MG63 (cell line): Measurements from ENCODE around the gene DARS2. TPM values are rescaled to one million over a fixed set of nuclear protein-coding genes. Genes with fewer than 3 reads are reported as not detected.
"Not testable (repeated sequence)": the region's sequence is repeated elsewhere in the genome, so short reads cannot be mapped to it uniquely, and the experiment has no call there.

ENCODE experiments used
- DNase-seq: peaks from one replicate; pipeline ENCODE4 v3.0.0-alpha.2; 2020
- H3K27me3 ChIP-seq: fragments of 250-450 bp; sonication (Bioruptor Pico); 2 replicates; pipeline ENCODE4 v1.5.1; 2020; ENCODE audit warnings: mild to moderate bottlenecking, moderate library complexity
- H3K36me3 ChIP-seq: fragments of 250-450 bp; sonication (Bioruptor Pico); 2 replicates; pipeline ENCODE4 v1.5.1; 2020; ENCODE audit warnings: mild to moderate bottlenecking, moderate library complexity
- H3K4me3 ChIP-seq: fragments of 250-450 bp; sonication (Bioruptor Pico); 2 replicates; pipeline ENCODE4 v1.5.1; 2020; ENCODE audit warnings: mild to moderate bottlenecking, moderate library complexity
- H3K9me3 ChIP-seq: fragments of 250-450 bp; sonication (Bioruptor Pico); 2 replicates; pipeline ENCODE4 v1.5.1; 2020; ENCODE audit warnings: mild to moderate bottlenecking, moderate library complexity
- total RNA-seq: library from RNA; depleted of rRNA; stranded (reverse); fragments of >200 nt; shearing (Covaris generic); gene quantifications from 2 replicates; pipeline ENCODE4 v1.2.3, GENCODE V29; 2014; ENCODE audit warnings: low replicate concordance

DARS2 gene
- total RNA-seq, 1 experiment from 2014 or later: 25.8 TPM

GRCh38 chr1:173856903-173857302 lies 32.4 kb downstream of the DARS2 start:
- Histone ChIP-seq H3K27me3 (no peaks in the 10 kb centered on the region), H3K36me3 (peaks cover 65% of the 10 kb centered on the region), H3K4me3 (no peak overlapping the region), H3K9me3 (no peaks in the 10 kb centered on the region)
- no peak for DNase-seq

- Histone ChIP-seq H3K27me3 (no peaks in the 10 kb centered on the region), H3K36me3 (peaks cover 67% of the 10 kb centered on the region), H3K9me3 (no peaks in the 10 kb centered on the region), H3K4me3 (no peak overlapping the region)
- no peak for DNase-seq
Observed at GRCh38 chr1:173857363-173857917, 33.0 kb downstream of the DARS2 start.

DNA sequence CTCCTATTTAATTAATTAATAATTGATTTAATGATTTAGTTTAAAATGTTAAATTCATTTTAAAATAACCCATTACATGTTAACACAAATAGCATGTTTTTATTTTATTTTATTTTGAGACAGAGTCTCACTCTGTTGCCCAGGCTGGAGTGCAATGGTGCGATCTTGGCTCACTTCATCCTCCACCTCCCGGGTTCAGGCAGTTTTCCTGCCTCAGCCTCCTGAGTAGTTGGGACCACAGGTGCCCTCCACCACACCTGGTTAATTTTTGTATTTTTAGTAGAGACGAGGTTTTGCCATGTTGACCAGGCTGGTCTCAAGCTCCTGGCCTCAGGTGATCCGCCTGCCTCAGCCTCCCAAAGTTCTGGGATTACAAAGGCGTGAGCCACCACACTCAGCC lies 35.1 kb downstream of the DARS2 start:
- not testable (repeated sequence) for H3K27me3 ChIP-seq, DNase-seq, H3K9me3 ChIP-seq, H3K4me3 ChIP-seq
- peaks cover 71% of the 10 kb centered on the region for H3K36me3 ChIP-seq

DNA sequence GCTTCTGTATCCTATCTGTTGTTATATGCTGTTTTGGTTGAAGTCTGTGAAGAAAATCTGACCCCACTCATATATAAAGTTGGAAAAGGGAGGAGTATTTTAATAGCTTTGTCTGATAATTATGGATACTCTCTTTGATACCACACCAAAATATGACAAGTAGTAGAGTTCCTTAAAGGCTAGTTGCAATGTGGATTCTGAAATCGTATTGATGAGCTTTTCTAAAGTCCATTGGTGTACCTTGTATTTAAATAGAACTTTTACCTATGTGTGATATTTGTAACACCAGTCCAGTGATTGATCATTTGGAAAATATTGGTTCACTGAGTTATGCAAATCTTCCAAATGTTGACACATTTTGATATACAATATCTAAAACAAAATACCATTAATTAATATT lies 35.6 kb downstream of the DARS2 start:
- Histone ChIP-seq H3K4me3 (no peak overlapping the region), H3K27me3 (no peaks in the 10 kb centered on the region), H3K36me3 (peaks cover 73% of the 10 kb centered on the region), H3K9me3 (no peaks in the 10 kb centered on the region)
- DNase-seq: no peak

DNA sequence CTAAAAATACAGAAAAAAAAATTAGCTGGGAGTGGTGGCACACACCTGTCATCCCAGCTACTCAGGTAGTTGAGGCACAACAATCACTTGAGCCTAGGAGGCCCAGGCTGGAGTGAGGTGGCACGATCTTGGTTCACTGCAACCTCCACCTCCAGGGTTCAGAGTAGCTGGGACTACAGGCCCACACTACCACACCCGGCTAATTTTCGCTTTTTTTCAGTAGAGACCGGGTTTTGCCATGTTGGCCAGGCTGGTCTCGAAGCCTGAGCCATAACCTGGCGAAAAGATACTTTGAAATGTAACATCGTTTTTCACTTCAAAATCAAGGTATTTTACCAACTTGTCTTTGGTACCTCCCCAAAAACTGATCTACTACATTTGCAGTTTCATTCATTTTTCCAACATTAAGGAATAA lies 37.3 kb downstream of the DARS2 start:
- Histone ChIP-seq H3K27me3 (no peaks in the 10 kb centered on the region), H3K9me3 (no peaks in the 10 kb centered on the region), H3K4me3 (no peak overlapping the region), H3K36me3 (peaks cover 77% of the 10 kb centered on the region)
- DNase-seq: peak; percentile 34

DNA sequence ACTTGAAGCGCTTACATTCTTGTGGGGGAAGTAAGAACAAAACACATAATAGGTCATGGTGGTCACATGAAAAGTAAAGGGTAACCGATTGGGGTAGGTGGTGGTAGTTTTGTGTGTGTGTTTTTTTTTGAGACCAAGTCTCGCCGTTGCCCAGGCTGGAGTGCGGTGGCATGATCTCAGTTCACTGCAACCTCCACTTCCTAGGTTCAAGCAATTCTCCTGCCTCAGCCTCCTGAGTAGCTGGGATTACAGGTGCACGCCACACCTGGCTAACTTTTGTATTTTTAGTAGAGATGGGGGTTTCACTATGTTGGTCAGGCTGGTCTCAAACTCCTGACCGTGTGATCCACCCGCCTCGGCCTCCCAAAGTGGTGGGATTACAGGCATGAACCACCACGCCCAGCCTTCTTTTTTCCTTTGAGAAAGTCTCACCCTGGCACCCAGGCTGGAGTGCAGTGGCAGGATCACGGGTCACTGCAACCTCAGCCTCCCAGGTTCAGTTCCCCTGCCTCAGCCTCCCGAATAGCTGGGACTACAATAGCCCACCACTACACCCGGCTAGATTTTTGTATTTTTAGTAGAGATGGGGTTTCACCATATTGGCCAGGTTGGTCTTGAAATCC lies 37.8 kb downstream of the DARS2 start:
- peaks cover 77% of the 10 kb centered on the region for H3K36me3 ChIP-seq
- H3K27me3 ChIP-seq, H3K4me3 ChIP-seq, H3K9me3 ChIP-seq: not testable (repeated sequence)
- peak; percentile 52 for DNase-seq

DNA sequence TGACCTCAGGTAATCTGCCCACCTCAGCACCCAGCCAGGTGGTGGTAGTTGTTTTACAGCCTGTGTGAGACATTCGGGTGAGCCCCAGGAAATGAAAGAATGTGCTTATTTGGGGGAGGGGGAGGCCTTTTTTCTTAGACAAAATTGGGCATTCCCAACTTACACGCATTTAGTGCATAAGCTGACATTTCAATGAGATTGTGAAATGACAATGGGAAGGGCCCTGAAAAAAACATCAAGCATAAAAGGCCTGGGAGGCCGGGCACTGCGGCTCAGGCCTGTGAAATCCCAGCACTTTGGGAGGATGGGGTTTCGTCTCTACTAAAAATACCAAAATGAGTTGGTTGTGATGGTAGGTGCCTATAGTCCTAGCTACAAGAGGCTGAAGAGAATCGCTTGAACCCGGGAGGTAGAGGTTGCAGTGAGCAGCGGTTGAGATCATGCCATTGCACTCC lies 38.3 kb downstream of the DARS2 start:
- peak; percentile 19 for DNase-seq
- peaks cover 77% of the 10 kb centered on the region for H3K36me3 ChIP-seq
- H3K27me3 ChIP-seq: no peaks in the 10 kb centered on the region
- H3K9me3 ChIP-seq: no peaks in the 10 kb centered on the region
- no peak overlapping the region for H3K4me3 ChIP-seq

DNA sequence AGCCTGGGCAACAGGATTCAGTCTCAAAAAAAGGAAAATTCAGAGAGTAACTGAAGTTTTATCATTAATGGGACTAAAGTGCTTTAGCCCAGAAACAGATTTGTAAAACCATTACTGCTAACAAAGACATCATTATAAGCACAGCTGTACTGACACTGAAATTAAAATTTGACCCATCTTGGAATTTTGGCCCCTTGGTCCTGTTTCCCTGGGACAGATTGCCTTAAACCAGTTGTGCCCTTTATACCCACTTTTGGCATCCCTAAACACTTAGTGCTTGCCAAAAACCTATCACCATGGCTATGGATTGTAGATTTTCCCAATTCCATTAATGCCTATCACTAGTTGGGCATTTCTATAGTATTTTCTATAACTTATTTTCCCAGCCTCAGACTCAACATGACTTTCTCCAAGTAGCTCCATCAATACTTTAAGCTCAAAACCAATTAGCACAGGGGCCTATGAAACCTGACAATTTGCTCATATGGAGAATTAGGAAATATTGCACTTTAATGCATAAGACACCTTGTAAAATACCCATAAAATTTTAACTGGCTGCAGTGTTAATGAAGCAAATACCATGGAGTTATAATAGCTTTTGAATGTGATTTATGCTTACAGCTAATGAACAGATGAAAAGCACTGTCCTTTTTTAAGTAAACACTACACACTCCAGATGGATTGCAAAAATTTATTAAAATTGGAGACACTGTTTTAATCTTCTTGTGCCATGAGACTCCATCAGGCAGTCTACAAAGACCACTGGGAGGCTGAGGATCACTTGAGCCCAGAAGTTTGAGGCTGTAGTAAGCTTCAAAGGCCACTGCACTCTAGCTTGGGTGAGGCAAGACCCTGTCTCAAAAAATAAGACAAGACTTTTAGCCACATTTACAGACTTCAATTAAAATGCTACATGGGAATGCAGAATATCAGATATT lies 39.0 kb downstream of the DARS2 start:
- DNase-seq: no peak
- peak overlapping the region; percentile 83 for H3K4me3 ChIP-seq
- H3K9me3 ChIP-seq: no peaks in the 10 kb centered on the region
- H3K36me3 ChIP-seq: peaks cover 71% of the 10 kb centered on the region
- H3K27me3 ChIP-seq: no peaks in the 10 kb centered on the region

DNA sequence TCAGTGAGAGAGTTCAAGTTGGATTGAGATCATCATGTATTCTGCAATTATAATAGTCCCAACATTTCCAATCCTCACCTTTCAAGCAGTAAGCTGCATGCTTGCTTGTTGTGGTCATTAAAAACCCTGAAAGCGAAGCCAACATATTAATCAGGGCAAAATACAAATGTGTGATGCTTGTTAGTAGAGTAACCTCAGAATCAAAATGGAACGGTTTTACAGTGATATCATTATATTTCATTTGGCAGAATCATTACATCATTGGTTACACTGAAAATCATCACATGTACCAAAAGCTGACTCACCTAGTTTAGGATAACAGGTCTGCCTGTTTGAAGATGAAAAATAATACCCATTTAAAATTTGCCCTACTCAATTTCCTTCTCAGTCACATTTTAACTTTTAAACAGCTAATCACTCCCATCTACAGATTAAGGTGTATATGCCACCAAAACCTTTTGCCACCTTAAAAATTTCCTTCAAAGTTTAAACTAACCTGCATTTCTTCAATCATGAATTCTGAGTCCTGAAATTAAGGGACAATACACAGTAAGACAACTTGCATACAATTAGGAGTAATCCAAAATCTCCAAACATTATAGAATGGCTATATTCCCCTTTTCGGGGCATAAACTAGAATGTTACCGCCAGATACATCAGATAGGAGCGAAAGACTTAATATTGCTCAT lies 39.9 kb downstream of the DARS2 start:
- Histone ChIP-seq H3K4me3 (peak overlapping the region; percentile 83), H3K9me3 (no peaks in the 10 kb centered on the region), H3K36me3 (peaks cover 65% of the 10 kb centered on the region), H3K27me3 (no peaks in the 10 kb centered on the region)
- DNase-seq: no peak

GRCh38 chr1:173865468-173866164 lies 41.1 kb downstream of the DARS2 start:
- peaks cover 60% of the 10 kb centered on the region for H3K36me3 ChIP-seq
- peak overlapping the region; percentile 83 for H3K4me3 ChIP-seq
- H3K9me3 ChIP-seq: no peaks in the 10 kb centered on the region
- no peaks in the 10 kb centered on the region for H3K27me3 ChIP-seq
- DNase-seq: no peak

- no peaks in the 10 kb centered on the region for H3K27me3 ChIP-seq
- no peaks in the 10 kb centered on the region for H3K9me3 ChIP-seq
- peak overlapping the region; percentile 83 for H3K4me3 ChIP-seq
- peaks cover 55% of the 10 kb centered on the region for H3K36me3 ChIP-seq
- no peak for DNase-seq
Observed at GRCh38 chr1:173866413-173867115, 42.1 kb downstream of the DARS2 start.

DNA sequence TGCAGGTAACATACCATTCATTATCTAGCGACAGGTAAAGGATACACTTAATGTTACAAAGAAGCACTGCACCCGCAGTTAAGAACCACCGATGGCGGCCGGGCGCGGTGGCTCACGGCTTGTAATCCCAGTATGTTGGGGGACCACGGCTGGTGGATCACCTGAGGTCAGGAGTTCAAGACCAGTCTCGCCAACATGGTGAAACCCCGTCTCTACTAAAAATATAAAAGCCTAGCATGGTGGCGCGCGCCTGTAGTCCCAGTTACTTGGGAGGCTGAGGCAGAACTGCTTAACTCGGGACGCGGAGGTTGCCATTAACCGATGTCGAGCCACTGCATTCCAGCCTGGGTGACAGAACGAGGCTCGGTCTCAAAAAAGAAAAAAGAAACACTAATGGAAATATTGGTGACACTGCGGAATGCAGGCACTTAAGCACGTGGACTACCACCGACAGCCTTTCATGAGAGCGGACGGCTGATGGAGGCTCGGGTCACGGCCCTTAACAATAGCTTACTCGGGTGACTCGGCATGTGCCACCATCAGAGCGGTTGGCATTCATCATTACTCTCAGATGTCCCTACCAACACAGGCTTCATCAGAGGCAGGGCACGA lies 42.8 kb downstream of the DARS2 start:
- Histone ChIP-seq H3K4me3 (peak overlapping the region; percentile 83), H3K36me3 (peaks cover 57% of the 10 kb centered on the region), H3K27me3 (no peaks in the 10 kb centered on the region), H3K9me3 (no peaks in the 10 kb centered on the region)
- DNase-seq: no peak

DNA sequence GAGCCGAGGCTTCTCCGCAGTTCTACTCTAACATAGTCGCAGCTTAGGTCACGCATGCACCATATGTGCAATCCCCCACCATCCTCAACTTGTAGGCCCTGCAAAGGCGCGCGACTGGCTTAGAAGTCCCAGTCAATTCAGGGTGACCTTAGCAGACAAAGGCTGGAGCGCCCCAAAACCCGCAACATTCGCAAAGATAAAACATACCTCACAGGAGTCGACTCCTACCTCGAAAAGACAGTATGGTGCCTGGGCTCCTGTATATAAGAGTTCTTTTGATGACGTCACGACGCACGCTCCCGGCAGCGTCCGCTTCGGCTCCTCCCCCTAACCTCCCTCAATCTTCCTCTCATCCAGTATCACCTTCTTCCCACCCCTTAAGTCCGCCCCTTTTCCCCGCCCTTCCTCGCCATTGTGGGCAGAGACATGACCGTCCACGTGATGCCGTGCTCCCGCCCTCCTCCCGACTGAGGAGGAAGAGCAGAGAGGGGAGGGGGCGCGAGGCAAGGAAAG lies 43.3 kb downstream of the DARS2 start, which contains the start of gene GAS5:
GAS5 (minus strand) TSS at position 237 of the 513 bp plus-strand sequence.
- H3K27me3 ChIP-seq: no peaks in the 10 kb centered on the region
- H3K9me3 ChIP-seq: no peaks in the 10 kb centered on the region
- DNase-seq: peak; percentile 100
- peaks cover 51% of the 10 kb centered on the region for H3K36me3 ChIP-seq
- peak within 1 kb of the TSS; percentile 83 for H3K4me3 ChIP-seq

DNA sequence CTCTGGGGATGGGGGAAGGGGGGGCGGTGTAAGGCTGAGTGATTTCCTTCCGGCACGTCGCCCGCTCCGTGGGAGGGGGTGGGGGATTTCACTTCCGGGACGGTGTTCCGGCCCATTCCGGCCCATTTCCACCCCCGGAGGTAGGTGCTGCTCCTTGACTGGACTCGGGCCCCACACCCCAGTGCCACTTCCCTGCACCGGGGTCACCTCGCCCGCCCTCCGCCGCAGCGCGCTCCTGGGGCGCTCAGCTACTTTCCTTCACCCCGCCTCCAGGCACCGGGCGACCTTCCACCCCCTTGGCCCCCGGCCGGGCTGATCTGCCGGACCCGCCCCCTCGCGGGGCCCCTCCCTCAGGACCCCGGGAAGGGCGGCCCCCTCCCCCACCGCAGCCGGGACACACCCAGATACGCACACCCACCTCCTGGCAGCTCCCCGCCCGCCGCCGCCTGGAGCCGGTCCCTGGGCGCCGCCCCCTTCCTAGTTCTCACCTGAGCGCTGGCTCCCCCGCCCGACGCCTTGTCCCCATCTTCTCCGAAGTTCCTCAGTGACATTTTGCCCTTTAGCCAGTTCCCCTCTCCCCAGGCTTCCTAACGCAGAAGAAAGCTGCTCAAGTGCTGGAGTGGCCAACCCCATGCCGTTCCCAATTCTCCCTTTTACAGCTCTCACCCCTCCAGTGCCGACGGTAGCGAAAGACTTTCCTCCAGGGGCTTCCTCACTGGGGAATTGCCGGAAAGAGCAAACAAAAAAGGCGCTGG lies 44.0 kb downstream of the DARS2 start, which contains the start of gene ZBTB37:
ZBTB37 (plus strand) TSS at position 115 of the 755 bp plus-strand sequence. CDS start 1,846 bp downstream, outside the sequence.
- Histone ChIP-seq H3K27me3 (no peaks in the 10 kb centered on the region), H3K9me3 (no peaks in the 10 kb centered on the region), H3K4me3 (peak within 1 kb of the TSS; percentile 83), H3K36me3 (peaks cover 47% of the 10 kb centered on the region)
- peak; percentile 92 for DNase-seq
